Esophagus mucosa (tissue), 1 donor: ENCODE data around the gene ZFAND3. TPM values are rescaled to one million over a fixed set of nuclear protein-coding genes. Genes with fewer than 3 reads are reported as not detected.
"Not testable (repeated sequence)": the region's sequence is repeated elsewhere in the genome, so short reads cannot be mapped to it uniquely, and the experiment has no call there.

ENCODE experiments used
- ATAC-seq: fragments of 200-7000 bp; cut with Tn5 transposase; one replicate; pipeline ENCODE4 v1.9.1; 2020
- total RNA-seq: library from RNA; stranded (reverse); gene quantifications from one replicate; pipeline ENCODE4 v1.2.4, GENCODE V29; 2023
- donor health status: DM: yes; HTN: yes; CAD: no.

ZFAND3 gene
- total RNA-seq, 1 donor from 2014 or later, result 42.6 TPM

DNA sequence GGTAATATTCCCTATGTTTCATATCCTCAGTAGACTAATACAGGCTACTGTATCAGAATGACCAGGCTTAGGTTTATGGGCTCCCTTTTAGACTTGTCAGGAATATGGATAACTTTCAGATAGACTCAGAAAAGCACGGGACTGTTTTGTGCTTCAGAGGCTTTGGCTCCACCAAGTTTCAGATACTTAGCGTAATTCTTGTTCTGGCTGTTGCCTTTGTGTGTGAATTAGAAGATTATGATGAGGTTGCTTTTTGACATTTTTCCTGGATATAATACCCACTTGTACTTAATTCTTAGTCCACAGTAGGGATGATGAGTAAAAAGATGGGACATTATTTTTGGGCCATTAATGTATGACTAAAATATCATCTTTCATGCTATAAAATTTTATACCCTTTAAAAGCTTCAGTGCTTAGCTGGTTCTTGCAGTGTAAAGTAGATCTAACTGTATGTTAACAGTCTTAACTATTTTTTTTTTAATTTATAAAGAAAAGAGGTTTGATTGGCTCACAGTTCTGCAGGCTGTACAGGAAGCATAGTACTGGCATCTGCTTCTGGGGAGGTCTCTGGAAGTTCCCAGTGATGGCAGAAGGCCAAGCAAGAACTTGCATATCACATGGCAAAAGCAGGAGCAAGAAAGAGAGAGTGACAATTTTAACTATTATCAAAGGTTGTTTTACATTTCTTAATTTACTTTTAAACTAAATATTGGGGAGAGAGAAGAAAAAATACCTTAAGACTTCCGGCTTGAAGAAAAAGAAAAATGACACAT lies 120.7 kb downstream of the ZFAND3 start:
- no peak for ATAC-seq

DNA sequence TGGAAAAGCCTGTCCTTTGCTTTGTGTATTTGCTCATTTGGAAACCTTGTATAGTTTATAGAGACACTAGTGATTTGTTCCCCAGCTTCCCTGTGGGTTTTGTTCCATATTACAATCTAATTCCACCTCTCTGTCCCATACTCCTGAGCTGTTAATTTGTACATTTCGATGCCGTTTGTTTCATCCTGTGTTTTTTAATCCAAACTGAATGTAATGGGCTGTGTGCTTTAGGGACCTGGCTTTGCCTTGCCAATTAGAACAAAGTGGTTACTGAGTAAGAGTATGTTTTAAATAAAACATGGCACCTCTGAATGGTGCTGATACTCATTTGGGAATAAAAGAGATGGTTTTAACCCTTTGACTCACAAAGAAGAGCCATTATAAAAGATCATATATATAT lies 122.3 kb downstream of the ZFAND3 start:
- ATAC-seq, result no peak

DNA sequence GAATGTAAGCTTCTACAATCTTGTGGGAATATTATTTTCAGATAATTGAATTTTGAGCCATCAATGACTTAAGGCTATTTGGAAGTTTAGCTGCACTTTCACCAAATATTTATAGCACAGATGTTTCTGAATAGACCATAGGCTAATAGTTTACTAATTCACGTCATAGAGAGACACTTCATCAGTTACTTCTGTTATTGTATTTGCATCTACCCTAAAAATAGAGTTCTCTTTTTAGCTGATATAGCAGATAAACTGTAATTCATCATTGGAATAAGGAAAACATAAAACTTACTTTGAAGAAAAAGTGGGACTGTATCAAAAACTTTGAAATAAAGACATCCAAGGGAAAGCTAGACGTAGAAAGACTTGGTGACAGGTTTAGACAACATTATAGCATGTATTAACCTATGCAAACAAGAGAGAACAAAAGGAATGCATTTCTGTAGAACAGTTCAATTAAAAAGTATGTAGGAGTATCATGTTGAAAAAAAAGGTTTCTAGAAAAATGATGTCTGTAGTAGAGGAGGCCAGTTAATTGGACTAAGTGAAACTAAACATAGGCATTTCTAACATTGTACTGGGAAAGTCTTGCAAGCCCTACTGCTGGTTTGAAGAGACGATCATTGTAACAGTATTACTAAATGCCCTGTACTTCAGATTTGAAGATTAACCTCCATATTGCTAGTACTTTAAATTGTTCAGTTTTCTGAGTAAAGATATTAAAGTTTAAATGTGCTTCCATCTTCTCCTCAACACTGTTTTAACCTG lies 123.3 kb downstream of the ZFAND3 start:
- no peak for ATAC-seq

DNA sequence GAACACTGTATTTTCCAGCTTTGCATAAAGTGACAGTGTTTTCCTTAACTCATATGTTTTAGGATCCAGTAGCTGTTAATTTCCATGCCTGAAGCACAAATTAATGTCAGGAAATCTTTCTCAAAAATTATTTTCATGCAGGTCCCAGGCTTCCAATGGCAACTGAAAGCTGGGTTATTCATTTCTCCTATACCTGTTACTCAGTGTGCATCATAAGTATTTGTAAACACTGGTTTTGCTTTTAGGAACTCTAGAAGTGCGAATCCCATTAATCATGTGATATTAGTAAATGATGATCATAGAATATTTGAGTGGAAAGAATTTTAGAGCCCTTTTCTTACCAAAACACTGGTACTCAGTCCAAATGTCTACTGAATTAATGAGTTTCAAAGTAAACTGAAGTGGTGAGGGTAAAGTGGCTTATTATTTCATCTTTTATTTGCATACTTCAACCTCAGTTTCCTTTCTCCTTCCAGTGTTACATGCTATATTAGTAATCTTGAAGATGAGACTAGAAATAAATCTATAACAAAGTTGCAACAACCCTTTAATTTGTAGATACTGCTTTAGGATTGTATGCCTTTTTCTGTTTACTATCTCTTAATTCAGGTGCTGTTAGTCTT lies 124.0 kb downstream of the ZFAND3 start:
- ATAC-seq, result no peak

DNA sequence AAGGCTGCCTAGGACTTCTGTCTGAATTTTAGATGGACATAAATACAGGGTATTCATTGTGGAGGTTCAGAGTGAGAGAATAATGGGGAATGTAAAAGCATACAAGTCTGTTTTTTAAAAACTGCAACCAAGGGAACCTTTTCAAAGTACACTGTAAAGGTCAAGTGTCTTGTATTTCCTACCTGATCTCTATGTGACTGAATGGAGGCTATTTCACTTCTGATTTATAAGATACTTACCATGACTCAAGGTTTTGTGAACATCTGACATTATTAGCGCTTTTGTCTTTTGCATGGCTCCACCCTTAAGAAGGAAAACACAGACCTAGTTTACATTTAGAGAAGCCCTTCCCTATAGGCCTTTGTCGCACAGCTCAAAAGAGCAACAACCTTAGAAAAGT lies 126.5 kb downstream of the ZFAND3 start:
- ATAC-seq, result peak; percentile 36

DNA sequence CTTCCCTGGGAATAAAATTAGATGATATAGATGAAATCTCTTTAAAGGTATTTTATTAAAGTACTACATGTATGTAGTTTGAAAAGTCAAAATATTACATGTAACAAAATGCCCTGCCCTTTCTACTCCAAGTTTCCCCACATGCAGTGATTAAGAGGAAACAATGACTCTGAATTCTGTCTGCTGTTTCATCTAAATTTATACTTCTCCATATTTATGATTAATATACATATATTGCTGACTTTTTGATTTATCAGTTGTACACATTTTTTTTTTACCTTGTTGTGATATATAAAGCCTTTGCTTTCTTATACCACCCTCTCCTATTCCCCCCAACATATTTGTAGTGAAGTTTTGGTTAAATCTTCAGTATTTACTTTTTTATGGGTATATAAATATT lies 127.9 kb downstream of the ZFAND3 start:
- no peak for ATAC-seq

DNA sequence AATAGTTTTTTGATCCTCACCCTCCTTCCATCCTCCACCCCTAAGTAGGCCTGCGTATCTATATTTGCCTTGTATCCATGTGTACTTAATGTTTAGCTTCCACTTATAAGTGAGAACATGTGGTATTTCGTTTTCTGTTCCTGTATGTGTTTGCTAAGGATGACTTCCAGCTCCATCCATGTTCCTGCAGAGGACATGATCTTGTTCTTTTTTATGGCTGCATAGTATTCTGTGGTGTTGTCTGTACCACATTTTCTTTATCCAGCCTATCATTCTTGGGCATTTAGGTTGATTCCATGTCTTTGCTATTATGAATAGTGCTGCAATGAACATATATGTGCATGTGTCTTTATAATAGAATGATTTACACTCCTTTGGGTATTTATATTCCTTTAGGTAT lies 129.1 kb downstream of the ZFAND3 start:
- ATAC-seq, result not testable (repeated sequence)

DNA sequence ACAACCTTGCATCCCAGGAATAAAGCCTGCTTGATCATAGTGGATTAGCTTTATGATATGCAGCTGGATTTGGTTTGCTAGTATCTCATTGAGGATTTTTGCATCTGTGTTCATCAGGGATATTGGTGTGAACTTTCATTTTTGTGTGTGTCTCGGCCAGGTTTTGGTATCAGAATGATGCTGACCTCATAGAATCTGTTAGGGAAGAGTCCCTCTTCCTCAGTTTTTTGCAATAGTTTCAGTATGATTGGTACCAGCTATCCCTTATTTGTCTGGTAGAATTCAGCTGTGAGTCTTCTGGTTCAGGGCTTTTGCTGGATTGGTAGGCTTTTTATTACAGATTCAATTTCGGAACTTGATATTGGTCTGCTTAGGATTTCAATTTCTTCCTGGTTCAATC lies 132.5 kb downstream of the ZFAND3 start:
- ATAC-seq, result no peak

DNA sequence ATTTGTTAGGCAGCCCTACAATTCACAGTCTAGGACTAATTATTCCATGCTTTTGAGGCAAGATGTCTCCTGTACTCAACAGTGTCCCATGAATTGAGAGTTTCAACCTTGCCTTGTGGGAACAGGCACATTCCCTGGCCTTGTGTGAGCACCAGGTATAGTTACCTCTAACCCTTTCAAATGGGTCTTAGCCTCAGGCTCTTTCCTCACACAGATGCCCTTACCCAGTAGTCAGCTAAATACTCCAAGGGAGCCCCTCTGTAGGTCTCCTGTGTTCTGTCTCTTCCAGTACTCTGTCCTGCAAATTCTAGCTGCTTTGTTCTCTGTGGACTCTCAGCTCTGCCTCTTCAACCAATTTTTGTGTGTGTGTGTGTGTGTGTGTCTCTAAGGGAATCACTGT lies 135.3 kb downstream of the ZFAND3 start:
- ATAC-seq, result no peak

DNA sequence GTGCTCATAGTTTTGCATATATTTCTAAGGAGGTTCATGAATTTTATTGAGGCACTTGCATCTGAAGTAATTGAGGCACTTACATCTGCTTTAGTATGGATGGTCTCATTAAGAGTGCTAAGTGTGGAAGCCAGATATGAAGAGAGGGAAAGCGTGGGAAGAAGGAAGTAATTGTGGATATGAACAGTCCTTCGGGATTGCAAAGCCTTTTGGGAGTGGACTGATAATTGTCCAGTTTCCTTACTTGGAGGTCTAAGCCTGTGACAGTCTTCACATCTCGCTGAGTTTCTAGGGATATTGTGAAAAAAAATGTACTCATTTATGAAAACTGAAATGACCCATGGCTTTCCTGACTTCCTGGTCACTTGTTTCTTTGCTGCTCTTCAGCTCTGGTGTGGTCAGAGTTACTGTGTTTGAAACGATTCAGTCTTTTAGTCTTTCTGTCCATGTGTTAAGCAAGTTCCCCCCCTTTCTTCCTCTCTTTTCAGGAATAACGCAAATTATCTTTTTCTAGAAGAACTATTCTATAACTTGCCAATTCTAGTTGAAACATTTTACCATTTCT lies 137.3 kb downstream of the ZFAND3 start:
- no peak for ATAC-seq

DNA sequence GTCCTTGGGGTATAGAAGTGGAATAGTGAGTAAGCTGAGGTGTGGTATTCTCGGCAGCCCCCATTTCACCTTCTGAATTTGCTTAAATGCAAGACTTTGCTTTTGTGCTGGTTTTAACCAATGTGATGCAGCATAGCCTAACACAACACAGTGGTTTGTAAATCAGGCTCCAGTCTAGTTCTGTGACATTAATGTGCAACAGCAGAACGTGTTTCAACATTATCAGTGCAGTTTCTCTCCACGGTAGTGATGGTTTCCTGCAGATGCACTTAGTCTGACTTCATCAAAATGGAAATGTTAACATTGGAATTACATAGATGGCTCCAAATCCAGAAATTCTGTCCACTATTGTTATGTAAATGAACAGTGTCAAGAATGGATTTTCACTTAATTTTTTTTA lies 139.5 kb downstream of the ZFAND3 start:
- no peak for ATAC-seq

DNA sequence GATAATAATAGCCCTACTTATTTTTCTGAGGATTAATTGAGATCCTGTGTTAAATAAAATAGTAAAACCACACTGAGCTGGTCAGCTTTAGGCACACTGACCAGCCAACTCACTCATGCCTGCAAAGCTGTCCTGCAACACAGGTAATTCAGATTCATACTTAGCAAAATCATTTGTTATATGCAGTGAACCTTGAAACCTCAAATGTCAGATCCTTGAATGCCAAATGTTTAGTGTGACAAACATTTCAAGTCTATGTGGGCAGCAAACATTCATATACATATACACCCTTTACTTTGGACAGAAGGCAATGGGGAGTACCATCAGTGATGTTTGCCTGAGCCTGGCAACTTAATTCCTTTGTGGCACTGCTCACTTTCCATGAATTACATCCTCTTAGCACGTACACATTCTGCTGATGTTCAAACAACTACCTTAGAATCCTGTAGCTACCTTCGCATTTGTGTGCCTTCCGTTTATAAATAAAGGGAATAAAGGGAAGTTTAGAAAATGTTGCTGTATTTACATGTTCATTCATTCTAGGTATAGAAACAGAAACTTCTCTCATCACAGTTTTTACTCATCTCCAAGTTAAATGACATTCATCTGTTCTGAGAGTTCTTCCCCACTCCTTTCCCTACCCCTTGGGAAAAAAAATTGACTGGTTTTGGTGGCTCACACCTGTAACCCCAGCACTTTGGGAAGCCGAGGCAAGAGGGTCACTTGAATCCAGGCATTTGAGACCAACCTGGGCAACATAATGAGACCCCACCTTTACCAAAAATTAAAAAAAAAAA lies 140.8 kb downstream of the ZFAND3 start:
- ATAC-seq, result no peak

DNA sequence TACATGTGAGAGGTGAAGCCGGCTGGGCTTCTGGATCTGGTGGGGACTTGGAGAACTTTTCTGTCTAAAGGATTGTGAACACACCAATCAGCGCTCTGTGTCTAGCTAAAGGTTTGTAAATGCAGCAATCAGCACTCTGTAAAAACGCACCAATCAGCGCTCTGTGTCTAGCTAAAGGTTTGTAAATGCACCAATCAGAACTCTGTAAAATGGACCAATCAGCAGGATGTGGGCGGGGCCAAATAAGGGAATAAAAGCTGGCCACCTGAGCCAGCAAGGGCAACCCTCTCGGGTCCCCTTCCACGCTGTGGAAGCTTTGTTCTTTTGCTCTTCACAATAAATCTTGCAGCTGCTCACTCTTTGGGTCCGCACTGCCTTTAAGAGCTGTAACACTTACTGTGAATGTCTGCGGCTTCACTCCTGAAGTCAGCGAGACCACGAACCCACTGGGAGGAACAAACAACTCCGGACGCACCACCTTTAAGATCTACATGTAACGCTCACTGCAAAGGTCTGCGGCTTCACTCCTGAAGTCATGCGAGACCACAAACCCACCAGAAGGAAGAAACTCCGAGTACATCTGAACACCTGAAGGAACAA lies 143.1 kb downstream of the ZFAND3 start:
- ATAC-seq, result not testable (repeated sequence)

DNA sequence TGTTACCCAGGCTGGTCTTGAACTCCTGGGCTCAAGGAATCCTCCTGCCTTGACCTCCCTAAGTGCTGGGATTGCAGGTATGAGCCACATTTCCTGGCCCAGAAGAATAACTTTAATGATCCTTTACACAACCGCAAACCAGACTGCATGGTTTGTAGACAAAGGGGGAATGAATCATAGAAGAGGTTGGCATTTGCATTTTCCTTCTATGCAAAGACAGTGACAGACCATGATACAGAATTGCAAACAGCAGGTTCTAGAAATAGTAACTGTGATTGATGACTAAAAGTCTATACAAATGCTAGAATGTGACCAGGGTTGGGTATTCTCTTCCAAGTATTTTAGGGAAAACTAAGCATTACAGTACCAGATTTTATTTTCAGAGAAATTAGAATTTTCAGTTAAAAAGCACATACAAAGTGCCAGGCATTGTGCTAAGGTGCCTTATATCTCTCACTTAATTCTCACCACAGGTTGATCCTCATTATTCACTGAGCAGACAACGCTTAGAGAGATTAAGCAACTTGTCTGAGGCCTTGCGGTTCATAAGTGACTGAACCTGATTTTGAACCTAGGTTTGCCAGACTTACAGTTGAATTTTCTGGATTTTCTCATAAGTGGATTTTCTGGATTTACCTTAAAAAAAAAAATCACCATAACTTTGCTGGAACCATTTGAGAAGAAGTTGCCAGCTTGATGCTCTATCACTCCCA lies 146.6 kb downstream of the ZFAND3 start:
- ATAC-seq, result peak; percentile 88

DNA sequence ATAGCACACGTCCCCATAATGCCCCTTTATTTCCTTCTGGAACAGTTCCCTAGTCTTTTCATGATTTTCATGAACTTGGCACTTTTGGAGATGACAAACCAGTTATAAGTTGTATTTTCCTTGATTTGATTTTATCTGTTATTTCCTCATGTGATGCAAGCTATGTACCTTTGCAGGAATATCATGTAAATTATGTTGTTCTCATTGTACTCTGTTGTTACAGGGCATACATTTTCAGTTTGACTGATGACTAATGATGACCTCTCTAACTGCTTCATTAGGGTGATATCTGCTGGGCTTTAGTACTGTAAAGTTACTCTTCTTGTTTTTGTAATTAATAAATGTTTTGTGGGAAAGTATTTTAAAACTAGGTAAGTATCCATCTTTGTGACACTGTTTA lies 147.3 kb downstream of the ZFAND3 start:
- ATAC-seq, result peak; percentile 75

DNA sequence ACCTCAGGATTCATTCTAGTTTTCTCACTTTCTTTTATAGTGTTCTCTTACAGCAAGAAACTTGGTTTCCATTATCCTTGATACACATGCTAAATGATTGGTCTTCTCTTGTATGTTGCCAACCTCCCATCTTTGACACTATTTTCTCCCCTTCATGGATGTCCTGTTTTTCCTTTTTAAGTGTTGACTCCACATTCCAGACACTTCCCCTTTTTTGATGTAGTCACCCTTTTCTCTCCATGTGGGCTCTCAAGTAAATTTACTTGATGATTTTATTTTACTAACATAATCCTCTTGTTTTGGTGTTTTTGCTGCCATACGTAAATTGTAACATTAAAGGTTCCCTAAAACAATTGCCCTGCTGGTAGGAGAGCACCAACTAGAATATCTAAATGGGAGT lies 148.1 kb downstream of the ZFAND3 start:
- no peak for ATAC-seq

DNA sequence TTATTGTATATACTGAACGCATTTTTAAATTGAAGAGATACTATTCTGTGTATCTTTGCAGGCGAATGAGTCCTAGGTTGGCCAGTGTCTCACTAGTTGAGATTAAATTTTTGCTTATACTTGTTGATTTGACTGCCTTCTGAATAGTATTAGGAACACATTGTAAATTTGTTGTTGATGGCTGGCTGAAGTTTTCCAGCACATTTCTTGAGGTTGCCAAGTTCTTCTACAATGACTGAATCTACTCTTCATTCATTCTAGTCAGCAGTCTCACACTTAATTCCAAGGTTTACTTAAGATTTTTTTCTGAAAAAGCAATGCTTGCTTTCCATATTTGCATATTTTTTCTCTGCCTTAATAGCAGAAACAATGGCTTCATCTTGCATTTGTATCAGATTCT lies 151.7 kb downstream of the ZFAND3 start:
- ATAC-seq, result no peak

DNA sequence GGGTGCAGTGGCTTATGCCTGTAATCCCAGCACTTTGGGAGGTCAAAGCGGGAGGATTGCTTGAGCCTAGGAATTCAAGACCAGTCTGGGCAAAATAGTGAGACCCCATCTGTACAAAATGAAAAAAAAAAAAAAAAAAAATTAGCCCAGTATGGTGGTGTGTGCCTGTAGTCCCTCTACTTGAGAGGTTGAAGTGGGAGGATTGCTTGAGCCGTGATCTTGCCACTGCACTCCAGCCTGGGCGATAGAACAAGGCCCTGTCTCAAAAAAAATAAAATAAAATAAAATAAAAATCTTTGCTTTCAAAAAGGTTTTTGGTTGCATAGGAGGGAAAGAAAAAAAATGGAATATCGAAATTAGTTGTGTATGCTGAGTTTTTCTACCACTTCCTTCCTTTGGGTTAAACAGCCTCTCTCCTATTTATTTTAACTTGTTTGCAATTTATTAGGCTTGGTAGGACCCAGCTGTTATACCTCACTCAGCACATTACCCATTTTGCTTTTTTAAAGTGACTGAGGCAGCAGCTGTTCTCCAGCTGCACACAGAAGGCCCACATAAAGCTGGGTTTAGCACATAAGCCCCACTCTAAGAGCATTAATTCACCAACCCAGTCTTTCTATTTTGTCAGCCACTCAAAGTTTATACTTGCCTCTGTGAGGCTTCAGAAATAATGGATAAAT lies 152.3 kb downstream of the ZFAND3 start:
- ATAC-seq, result no peak

DNA sequence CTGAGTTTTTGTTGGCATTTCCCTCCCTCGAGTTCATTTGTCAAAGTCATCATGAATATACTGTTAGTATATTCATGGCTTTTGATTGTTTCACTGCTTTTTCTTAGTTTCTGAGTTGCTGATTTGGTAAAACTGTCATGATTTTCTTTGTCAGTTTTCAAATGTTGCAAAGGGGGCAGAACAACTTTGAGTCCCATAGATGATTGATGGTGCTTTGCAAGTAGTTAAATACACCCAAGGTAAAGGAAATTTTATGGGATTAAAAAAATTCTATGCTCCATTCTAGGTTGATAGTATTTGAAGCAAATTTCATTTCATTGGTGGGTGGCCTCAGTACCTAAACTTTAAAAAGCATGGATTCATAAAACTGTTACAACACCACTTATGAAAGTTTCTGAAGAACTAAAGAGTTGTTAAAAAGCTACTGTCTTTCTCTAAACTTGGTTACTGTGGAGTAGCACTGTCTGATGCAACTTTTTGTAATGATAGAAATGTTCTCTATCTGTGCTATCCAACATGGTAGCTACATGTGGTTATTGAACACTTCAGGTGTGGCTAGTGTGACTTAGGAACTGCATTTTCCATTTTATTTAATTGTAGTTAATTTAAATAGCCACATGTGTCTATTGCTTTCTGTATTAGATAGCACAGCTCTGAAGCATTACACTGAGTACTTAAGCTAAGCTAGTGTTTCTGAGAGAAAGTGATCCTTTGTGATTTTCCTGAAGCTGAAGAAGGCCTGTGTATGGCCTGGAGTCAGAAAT lies 153.6 kb downstream of the ZFAND3 start:
- ATAC-seq, result no peak

DNA sequence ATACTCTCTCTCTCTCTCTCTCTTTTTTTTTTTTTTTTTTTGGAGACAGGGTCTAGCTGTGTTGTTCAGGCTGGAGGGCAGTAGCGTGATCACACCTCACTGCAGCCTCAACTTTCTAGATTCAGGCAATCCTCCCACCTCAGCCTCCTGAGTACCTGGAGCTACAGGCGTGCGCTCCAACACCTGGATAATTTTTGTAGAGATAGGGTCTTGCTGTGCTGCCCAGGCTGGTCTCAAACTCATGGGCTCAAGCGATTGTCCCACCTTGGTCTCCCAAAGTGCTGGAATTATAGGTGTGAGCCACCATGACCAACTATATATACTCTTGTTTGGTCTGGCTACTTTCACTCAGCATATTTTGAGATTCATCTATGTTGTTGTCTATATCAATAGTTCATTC lies 154.9 kb downstream of the ZFAND3 start:
- ATAC-seq, result no peak
